Femur (tissue), 1 donor: Measurements from ENCODE around the gene USP49.

Source experiments
- DNase-seq: peaks from one replicate; pipeline ENCODE4 v3.0.0-alpha.2; 2017

USP49 gene

GRCh38 chr6:41805830-41806774 lies 89.1 kb downstream of the USP49 start:
- DNase-seq = no peak

GRCh38 chr6:41801380-41801779 lies 93.8 kb downstream of the USP49 start:
- no peak for DNase-seq

GRCh38 chr6:41799559-41799911 lies 95.6 kb downstream of the USP49 start:
- no peak for DNase-seq

GRCh38 chr6:41798901-41799558 lies 96.1 kb downstream of the USP49 start:
- DNase-seq = no peak

- no peak for DNase-seq
These were observed 98.7 kb downstream of the USP49 start for GRCh38 chr6:41796474-41796873.

- DNase-seq = no peak
These were observed 103.2 kb downstream of the USP49 start for GRCh38 chr6:41791984-41792383.

GRCh38 chr6:41791305-41791704 lies 103.9 kb downstream of the USP49 start:
- DNase-seq = no peak

- no peak for DNase-seq
These were observed 105.1 kb downstream of the USP49 start for GRCh38 chr6:41790045-41790444.

GRCh38 chr6:41789390-41789724 lies 105.8 kb downstream of the USP49 start:
- DNase-seq = no peak

- DNase-seq = peak; percentile 98
These were observed 107.8 kb downstream of the USP49 start, which contains the start of gene TOMM6 for GRCh38 chr6:41787219-41787917. TSS of gene TOMM6 (plus strand) at chr6:41787694. CDS start at chr6:41787698, 4 bp downstream.

- peak; percentile 93 for DNase-seq
These were observed 108.5 kb downstream of the USP49 start for GRCh38 chr6:41786451-41787218.

- peak; percentile 68 for DNase-seq
These were observed 109.3 kb downstream of the USP49 start for GRCh38 chr6:41785689-41786450.

- DNase-seq = no peak
These were observed 109.9 kb downstream of the USP49 start for GRCh38 chr6:41785254-41785653.

- DNase-seq = no peak
These were observed 110.5 kb downstream of the USP49 start for GRCh38 chr6:41784581-41785171.

- no peak for DNase-seq
These were observed 111.9 kb downstream of the USP49 start for GRCh38 chr6:41783106-41783780.

- DNase-seq = peak; percentile 49
These were observed 113.8 kb downstream of the USP49 start for GRCh38 chr6:41781366-41781730.

GRCh38 chr6:41780551-41781365 lies 114.4 kb downstream of the USP49 start, which contains the start of gene PRICKLE4:
TSS of gene PRICKLE4 (plus strand) at chr6:41780782. CDS start at chr6:41783474, 2,692 bp downstream.
- peak; percentile 55 for DNase-seq

- DNase-seq = peak; percentile 99
These were observed 115.2 kb downstream of the USP49 start, which contains the start of gene FRS3 for GRCh38 chr6:41779788-41780550. TSS of gene FRS3 (minus strand) at chr6:41779900. CDS start at chr6:41776987, 2,913 bp downstream.

- no peak for DNase-seq
These were observed 115.8 kb downstream of the USP49 start for GRCh38 chr6:41779336-41779735.
